HCT116 (cell line): ENCODE measurements around the gene NOL9.

ENCODE experiments used
- EZH2 ChIP-seq: fragments of 200-600 bp; sonication (generic); IDR thresholded peaks from 2 replicates; pipeline ENCODE4 v1.6.1; 2017; ENCODE audit warnings: antibody characterized with exemption, mixed run types
- FOSL1 ChIP-seq: IDR thresholded peaks from 2 replicates; pipeline ENCODE4 v1.6.1; 2012; ENCODE audit warnings: low read depth
- JUND ChIP-seq: IDR thresholded peaks from 2 replicates; pipeline ENCODE4 v1.6.1; 2012
- POLR2A ChIP-seq: IDR thresholded peaks from 2 replicates; pipeline ENCODE4 v1.7.0; 2011; ENCODE audit warnings: borderline replicate concordance; ENCODE audit not compliant: insufficient read depth, insufficient read length; ENCODE audit errors: extremely low read depth
- REST ChIP-seq: IDR thresholded peaks from 2 replicates; pipeline ENCODE4 v1.6.1; 2012; ENCODE audit warnings: low read depth
- SIN3A ChIP-seq: IDR thresholded peaks from 2 replicates; pipeline ENCODE4 v1.6.1; 2012; ENCODE audit warnings: low read depth
- TCF7L2 ChIP-seq: IDR thresholded peaks from 2 replicates; pipeline ENCODE4 v1.7.0; 2011; ENCODE audit warnings: borderline replicate concordance, inconsistent platforms; ENCODE audit not compliant: insufficient read depth, insufficient read length; ENCODE audit errors: extremely low read depth
- TF ChIP-seq, protein P1 (sequence below): IDR thresholded peaks from 2 replicates; pipeline ENCODE4 v1.6.1; 2011; ENCODE audit warnings: mild to moderate bottlenecking, low read length, moderate library complexity; ENCODE audit not compliant: insufficient replicate concordance; ENCODE audit errors: extremely low read depth
- TF ChIP-seq, protein P2 (sequence below), 3 experiments: fragments of 200-600 bp in 1 of 3; sonication (generic) in 1 of 3; IDR thresholded peaks in 2 of 3; conservative IDR thresholded peaks in 1 of 3; 2 replicates each; pipeline ENCODE4 v1.5.1; 2012 to 2017; ENCODE audit warnings: low read depth in 2 of 3, low read length in 2 of 3, antibody characterized with exemption in 1 of 3, borderline replicate concordance in 1 of 3, control low read depth in 1 of 3, mild to moderate bottlenecking in 1 of 3, mixed read lengths in 1 of 3, mixed run types in 1 of 3, moderate library complexity in 1 of 3; ENCODE audit not compliant: insufficient read depth in 1 of 3
- TF ChIP-seq, protein P3 (sequence below): IDR thresholded peaks from 2 replicates; pipeline ENCODE4 v1.6.1; 2012

- TF ChIP-seq, protein P1, sequence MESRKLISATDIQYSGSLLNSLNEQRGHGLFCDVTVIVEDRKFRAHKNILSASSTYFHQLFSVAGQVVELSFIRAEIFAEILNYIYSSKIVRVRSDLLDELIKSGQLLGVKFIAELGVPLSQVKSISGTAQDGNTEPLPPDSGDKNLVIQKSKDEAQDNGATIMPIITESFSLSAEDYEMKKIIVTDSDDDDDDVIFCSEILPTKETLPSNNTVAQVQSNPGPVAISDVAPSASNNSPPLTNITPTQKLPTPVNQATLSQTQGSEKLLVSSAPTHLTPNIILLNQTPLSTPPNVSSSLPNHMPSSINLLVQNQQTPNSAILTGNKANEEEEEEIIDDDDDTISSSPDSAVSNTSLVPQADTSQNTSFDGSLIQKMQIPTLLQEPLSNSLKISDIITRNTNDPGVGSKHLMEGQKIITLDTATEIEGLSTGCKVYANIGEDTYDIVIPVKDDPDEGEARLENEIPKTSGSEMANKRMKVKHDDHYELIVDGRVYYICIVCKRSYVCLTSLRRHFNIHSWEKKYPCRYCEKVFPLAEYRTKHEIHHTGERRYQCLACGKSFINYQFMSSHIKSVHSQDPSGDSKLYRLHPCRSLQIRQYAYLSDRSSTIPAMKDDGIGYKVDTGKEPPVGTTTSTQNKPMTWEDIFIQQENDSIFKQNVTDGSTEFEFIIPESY = no peak
- TF ChIP-seq EZH2 (no peak), FOSL1 (no peak), SIN3A (no peak), REST (no peak), POLR2A (no peak), TCF7L2 (no peak), JUND (no peak)
- TF ChIP-seq, protein P2, sequence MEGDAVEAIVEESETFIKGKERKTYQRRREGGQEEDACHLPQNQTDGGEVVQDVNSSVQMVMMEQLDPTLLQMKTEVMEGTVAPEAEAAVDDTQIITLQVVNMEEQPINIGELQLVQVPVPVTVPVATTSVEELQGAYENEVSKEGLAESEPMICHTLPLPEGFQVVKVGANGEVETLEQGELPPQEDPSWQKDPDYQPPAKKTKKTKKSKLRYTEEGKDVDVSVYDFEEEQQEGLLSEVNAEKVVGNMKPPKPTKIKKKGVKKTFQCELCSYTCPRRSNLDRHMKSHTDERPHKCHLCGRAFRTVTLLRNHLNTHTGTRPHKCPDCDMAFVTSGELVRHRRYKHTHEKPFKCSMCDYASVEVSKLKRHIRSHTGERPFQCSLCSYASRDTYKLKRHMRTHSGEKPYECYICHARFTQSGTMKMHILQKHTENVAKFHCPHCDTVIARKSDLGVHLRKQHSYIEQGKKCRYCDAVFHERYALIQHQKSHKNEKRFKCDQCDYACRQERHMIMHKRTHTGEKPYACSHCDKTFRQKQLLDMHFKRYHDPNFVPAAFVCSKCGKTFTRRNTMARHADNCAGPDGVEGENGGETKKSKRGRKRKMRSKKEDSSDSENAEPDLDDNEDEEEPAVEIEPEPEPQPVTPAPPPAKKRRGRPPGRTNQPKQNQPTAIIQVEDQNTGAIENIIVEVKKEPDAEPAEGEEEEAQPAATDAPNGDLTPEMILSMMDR (IDR thresholded peaks at IDR 0.05 in 2 of 3, conservative IDR thresholded peaks at IDR 0.05 in 1 of 3; ENCODE audit: borderline replicate concordance in 1 of 3, insufficient read depth in 1 of 3, low read depth in 2 of 3, low read length in 2 of 3) = no peak
- TF ChIP-seq, protein P3, sequence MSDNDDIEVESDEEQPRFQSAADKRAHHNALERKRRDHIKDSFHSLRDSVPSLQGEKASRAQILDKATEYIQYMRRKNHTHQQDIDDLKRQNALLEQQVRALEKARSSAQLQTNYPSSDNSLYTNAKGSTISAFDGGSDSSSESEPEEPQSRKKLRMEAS = no peak
Measured at GRCh38 chr1:6510493-6510892, 43.8 kb downstream of the NOL9 start.
